ENCODE data around the gene LUZP1. TPM values are rescaled to one million over a fixed set of nuclear protein-coding genes. Genes with fewer than 3 reads are reported as not detected.

The LUZP1 gene
- total RNA-seq, 2 experiments from 2014 or later: 20.1 to 23.7 TPM

DNA sequence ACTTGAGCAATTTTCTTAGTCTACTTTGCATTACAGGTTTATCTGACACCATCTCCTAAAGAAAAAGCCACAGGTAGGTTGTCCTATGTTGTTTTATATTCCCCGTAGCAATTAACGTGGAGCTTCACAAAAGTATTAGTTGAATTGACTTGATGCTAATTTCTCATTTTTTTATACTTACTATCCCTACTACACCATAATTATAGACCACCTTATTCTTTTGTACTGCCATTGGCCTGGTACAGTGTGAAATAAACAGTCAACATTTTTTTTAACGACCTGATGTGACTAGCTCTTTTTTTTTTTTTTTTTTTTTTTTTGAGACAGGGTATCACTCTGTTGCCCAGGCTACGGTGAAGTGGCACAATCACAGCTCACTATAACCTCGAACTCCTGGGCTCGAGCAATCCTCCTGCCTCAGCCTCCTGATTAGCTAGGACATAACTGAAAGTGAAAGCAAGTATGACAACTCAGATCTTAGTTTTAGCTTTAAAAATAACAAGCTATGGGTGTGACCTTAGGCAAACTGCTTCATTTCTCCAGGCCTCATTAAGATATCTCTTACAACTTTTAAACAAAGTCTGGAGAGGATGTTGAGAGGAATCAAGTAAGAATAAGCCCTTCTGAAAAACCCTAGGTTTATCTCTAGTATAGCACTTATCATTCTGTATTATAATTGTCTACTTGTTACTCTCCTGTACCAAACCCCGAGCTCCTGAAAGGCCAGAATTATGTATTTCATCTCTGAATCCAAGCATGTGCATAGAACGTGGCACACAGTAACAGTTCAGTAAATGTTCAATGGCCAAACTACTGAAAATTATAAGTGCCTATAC lies 49.5 kb downstream of the LUZP1 start:
- Histone ChIP-seq H3K36me3 (ENCODE audit: insufficient read depth, low read length) (no peaks in the 10 kb centered on the region), H3K4me1 (ENCODE audit: insufficient read depth, low read length) (peaks cover 52% of the 10 kb centered on the region), H3K27ac (ENCODE audit: low read depth in 1 of 2, low read length in 2 of 2) (peak overlapping the region; percentile 31 to 66), H3K9me3 (ENCODE audit: control insufficient read depth in 1 of 2, insufficient read depth in 1 of 2, low read length in 2 of 2) (no peaks in the 10 kb centered on the region), H3K27me3 (ENCODE audit: control insufficient read depth in 1 of 2, insufficient read depth in 2 of 2, low read length in 2 of 2) (no peaks in the 10 kb centered on the region), H3K4me3 (ENCODE audit: low read length) (peak overlapping the region; percentile 24)
- Mint-ChIP-seq H3K27ac (peak overlapping the region; percentile 66), H3K36me3 (ENCODE audit: low read depth) (no peaks in the 10 kb centered on the region), H3K4me1 (ENCODE audit: low read depth) (peaks cover 75% of the 10 kb centered on the region), H3K27me3 (no peaks in the 10 kb centered on the region), H3K4me3 (peak overlapping the region; percentile 31), H3K9me3 (no peaks in the 10 kb centered on the region)
- ATAC-seq (ENCODE audit: poor library complexity) (peak; percentile 83), DNase-seq (peak in 13 of 14 experiments; percentile 12 to 80 (median 41))
- intact Hi-C loops (cut with DNase I, micrococcal nuclease): loop anchor here in 1 of 2 experiments (5.0 kb wide), 1 partner anchor 48 kb away; the partner anchor contains the start of gene LUZP1
- no peak for TF ChIP-seq CTCF (IDR thresholded peaks at IDR 0.05)
- ChIA-PET POLR2A (interaction anchor here (0.6 to 2.0 kb wide), 9 partner anchors 8 to 65 kb away, joined by 3 to 18 read pairs (median 4); partner anchors contain the start of gene LUZP1), CTCF (interaction anchor here (0.6 to 3.5 kb wide), 11 partner anchors 8 to 66 kb away, joined by 3 to 20 read pairs (median 3); partner anchors contain the start of gene LUZP1)

GRCh38 chr1:23118407-23118806 lies 50.2 kb downstream of the LUZP1 start:
- peak overlapping the region; percentile 31 for H3K4me3 Mint-ChIP-seq
- H3K27ac ChIP-seq (ENCODE audit: low read depth in 1 of 2, low read length in 2 of 2): peak overlapping the region in 1 of 2 donors; percentile 66

More at GRCh38 chr1:23118407-23118806, 50.2 kb downstream of the LUZP1 start:
- ChIA-PET CTCF (interaction anchor here (1.0 to 3.5 kb wide), 7 partner anchors 8 to 66 kb away, joined by 3 to 20 read pairs (median 4); no protein-coding TSS in a partner anchor), POLR2A (interaction anchor here (0.6 to 2.0 kb wide), 6 partner anchors 9 to 66 kb away, joined by 3 to 18 read pairs (median 11); partner anchors contain the start of gene LUZP1)
- Mint-ChIP-seq H3K27ac (peak overlapping the region; percentile 66), H3K36me3 (ENCODE audit: low read depth) (no peaks in the 10 kb centered on the region), H3K4me1 (ENCODE audit: low read depth) (peaks cover 71% of the 10 kb centered on the region), H3K9me3 (no peaks in the 10 kb centered on the region), H3K27me3 (no peaks in the 10 kb centered on the region)
- no peaks in the 10 kb centered on the region for H3K27me3 ChIP-seq (ENCODE audit: control insufficient read depth in 1 of 2, insufficient read depth in 2 of 2, low read length in 2 of 2)
- intact Hi-C loops (cut with DNase I, micrococcal nuclease): loop anchor here in 1 of 2 experiments (5.0 kb wide), 1 partner anchor 49 kb away; the partner anchor contains the start of gene LUZP1
- TF ChIP-seq CTCF (IDR thresholded peaks at IDR 0.05): no peak
- H3K4me1 ChIP-seq (ENCODE audit: insufficient read depth, low read length): peaks cover 49% of the 10 kb centered on the region
- H3K36me3 ChIP-seq (ENCODE audit: insufficient read depth, low read length): no peaks in the 10 kb centered on the region
- DNase-seq: no peak
- ATAC-seq (ENCODE audit: poor library complexity): no peak
- no peak overlapping the region for H3K4me3 ChIP-seq (ENCODE audit: low read length)
- H3K9me3 ChIP-seq (ENCODE audit: control insufficient read depth in 1 of 2, insufficient read depth in 1 of 2, low read length in 2 of 2): no peaks in the 10 kb centered on the region
